Liver (tissue), 3 donors: ENCODE data around the gene TAGLN.

Source experiments
- CTCF ChIP-seq: fragments of 150-350 bp; IDR thresholded peaks from 2 replicates; pipeline ENCODE4 v1.5.1; 2017; ENCODE audit warnings: improper control_type of control experiment, low read depth, low read length; ENCODE audit not compliant: missing input control
- TAF1 ChIP-seq: conservative IDR thresholded peaks from 2 replicates; pipeline ENCODE4 v1.6.1; 2016; ENCODE audit warnings: antibody characterized with exemption, mild to moderate bottlenecking
- YY1 ChIP-seq: IDR thresholded peaks from 2 replicates; pipeline ENCODE4 v1.6.1; 2016; ENCODE audit warnings: antibody characterized with exemption, mild to moderate bottlenecking
- donor health status: healthy.
- donor health status: healthy.

DNA sequence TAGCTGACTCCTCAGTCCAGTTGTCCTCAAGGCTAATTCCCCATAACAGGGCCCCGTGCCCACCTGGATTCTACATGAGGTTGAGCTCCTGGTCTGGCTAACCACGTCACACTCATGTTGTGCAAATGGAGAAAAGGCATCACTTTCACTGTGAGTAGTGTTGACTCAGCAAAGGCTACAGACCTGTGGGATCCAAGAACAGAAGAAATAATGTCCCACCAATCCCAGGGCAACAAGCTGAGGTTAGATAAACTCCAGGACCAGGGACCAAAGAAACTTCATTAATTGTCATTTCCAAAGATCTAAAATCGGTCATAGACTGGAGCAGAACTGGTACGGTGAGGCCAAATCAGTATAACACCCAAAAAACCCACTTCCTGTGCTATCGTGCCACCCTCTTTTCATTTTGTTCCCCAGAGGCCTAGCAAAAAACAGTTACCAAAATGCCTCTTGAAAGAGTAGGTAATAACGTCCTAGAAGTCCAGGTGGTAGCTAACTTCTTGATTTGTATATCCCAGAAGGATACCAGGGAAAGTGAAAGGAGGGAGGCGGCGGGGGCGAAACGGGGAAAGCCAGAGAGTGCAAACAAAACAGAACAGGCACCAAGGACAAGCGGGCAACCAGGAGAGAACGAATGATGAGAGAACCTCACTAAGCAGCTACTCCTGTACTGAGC lies 31.3 kb downstream of the TAGLN start:
- TF ChIP-seq TAF1 (no peak), CTCF (no peak), YY1 (no peak)
